ENCODE data around the gene PEPD.

PEPD gene

GRCh38 chr19:33471111-33471996, 50.2 kb downstream of the PEPD start:
- no peak for DNase-seq

GRCh38 chr19:33470686-33471085, 50.9 kb downstream of the PEPD start:
- no peak for DNase-seq

GRCh38 chr19:33470040-33470330, 51.6 kb downstream of the PEPD start:
- no peak for DNase-seq

GRCh38 chr19:33469171-33470039, 52.2 kb downstream of the PEPD start:
- no peak for DNase-seq

GRCh38 chr19:33468361-33469170, 53.0 kb downstream of the PEPD start:
- no peak for DNase-seq

GRCh38 chr19:33467851-33468250, 53.7 kb downstream of the PEPD start:
- DNase-seq: no peak

- no peak for DNase-seq
Measured at GRCh38 chr19:33465834-33466233, 55.8 kb downstream of the PEPD start.

GRCh38 chr19:33465371-33465770, 56.2 kb downstream of the PEPD start:
- no peak for DNase-seq

- no peak for DNase-seq
Measured at GRCh38 chr19:33464733-33465115, 56.9 kb downstream of the PEPD start.

GRCh38 chr19:33464010-33464732, 57.4 kb downstream of the PEPD start:
- DNase-seq: no peak

- DNase-seq: no peak
Measured at GRCh38 chr19:33463199-33463598, 58.4 kb downstream of the PEPD start.

- DNase-seq: no peak
Measured at GRCh38 chr19:33462112-33462791, 59.3 kb downstream of the PEPD start.

- DNase-seq: no peak
Measured at GRCh38 chr19:33461256-33462111, 60.1 kb downstream of the PEPD start.

GRCh38 chr19:33460221-33460908, 61.2 kb downstream of the PEPD start:
- no peak for DNase-seq

- no peak for DNase-seq
Measured at GRCh38 chr19:33459222-33460090, 62.1 kb downstream of the PEPD start.

GRCh38 chr19:33458807-33459206, 62.8 kb downstream of the PEPD start:
- DNase-seq: no peak

- no peak for DNase-seq
Measured at GRCh38 chr19:33458171-33458633, 63.4 kb downstream of the PEPD start.

- DNase-seq: no peak
Measured at GRCh38 chr19:33456845-33457220, 64.8 kb downstream of the PEPD start.
